Measurements from ENCODE around the gene PSMG3.

PSMG3 gene

DNA sequence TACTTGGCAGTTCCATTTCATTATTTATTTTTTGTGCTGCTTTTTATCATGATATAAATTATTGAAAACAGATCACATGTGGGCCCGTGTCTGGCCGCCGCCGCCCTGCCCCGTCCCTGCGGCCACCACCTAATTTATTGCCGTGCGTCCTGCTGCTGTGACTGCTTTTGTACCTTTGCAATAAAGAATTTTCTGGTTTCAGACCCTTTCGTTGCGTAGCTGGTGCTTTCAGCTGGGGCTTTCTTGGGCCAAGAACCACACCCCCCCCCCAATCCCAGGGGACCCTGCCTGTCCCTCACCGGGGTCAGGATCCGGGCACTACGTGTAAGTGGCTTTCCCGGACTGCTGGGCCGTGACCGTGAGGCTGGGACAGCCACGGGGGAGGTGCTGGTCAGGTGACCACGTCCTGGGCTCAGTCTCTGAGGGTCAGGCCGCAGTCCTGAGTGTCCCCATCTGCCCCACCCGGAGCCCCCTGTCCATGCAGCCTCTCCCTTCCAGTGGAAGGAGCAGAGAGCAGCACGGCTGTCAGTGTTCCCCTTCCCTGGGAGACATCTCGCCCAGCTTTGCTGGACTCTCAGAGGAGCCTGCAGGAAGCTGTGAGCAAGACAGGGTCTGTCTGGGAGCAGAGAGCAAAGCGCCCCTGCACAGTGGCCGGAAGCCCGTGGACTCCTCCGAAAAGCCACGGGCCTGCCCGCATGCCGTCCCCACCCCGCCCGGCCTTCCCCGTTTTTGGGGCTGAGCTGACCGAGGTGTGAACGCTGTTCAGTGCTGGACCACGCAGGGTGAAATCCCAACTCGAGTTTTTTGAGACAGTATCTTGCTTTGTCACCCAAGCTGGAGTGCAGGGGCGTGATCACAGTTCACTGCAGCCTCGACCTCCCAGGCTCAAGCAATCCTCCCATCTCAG, 26.7 kb downstream of the PSMG3 start:
- no peak for DNase-seq

DNA sequence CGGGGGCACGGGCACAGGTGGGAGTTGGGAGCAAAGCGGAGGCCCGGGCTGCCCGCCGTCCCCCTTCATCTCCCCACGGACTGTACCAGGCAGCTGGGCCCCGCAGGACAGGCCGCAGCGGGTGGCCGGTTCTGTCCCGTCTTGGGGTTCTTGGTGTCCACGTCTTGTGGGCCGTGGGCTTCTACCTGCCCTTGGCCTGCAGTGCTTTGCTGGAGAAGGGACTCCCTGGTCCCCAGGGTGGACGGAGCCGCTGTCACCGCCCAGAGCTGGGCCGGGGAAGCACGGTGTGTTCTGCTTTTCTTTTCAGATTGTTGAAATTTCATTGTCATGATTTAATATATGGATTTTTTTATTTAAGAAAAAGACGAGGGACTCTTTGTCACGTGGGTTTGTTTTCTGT, 27.5 kb downstream of the PSMG3 start:
- no peak for DNase-seq

DNA sequence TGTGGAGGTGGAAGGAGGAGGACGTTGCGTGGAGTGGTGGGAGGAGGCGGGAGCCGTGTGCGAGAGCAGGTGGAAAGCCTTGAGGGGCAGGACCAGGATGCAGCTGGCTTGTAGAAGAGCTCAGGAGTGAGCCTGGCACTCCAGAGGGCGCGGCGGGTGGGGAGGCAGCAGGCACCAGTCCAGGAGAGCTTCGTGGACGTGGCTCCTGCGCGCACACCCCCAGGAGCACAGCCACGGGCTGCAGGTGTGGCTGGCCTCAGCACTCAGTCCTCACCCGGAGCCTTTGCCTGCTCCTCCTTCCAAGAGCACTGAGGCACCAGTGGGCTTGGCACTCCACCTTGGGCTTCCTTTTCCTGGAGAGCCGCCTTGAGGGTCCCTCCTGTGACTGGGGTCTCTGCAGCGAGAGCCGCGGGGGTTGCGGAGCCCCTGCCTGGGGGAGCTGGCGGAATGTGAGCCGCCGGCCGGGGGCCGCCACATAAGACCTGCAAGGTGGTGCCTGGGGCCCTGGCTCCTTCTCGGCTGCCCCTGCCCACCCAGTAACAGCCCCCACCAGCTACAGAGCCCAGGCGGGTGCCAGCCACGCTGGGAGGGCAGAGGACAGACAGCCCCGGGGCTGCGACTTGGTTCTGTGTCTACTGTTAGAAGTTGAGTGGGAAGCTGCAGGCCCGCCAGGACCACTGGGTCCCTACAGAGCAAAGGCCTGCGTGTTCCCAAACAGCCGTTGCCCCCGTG, 28.2 kb downstream of the PSMG3 start:
- DNase-seq = no peak

- no peak for DNase-seq
Observed at GRCh38 chr7:1540776-1541271, 29.0 kb downstream of the PSMG3 start.

GRCh38 chr7:1539882-1540775, 29.7 kb downstream of the PSMG3 start:
- no peak for DNase-seq

DNA sequence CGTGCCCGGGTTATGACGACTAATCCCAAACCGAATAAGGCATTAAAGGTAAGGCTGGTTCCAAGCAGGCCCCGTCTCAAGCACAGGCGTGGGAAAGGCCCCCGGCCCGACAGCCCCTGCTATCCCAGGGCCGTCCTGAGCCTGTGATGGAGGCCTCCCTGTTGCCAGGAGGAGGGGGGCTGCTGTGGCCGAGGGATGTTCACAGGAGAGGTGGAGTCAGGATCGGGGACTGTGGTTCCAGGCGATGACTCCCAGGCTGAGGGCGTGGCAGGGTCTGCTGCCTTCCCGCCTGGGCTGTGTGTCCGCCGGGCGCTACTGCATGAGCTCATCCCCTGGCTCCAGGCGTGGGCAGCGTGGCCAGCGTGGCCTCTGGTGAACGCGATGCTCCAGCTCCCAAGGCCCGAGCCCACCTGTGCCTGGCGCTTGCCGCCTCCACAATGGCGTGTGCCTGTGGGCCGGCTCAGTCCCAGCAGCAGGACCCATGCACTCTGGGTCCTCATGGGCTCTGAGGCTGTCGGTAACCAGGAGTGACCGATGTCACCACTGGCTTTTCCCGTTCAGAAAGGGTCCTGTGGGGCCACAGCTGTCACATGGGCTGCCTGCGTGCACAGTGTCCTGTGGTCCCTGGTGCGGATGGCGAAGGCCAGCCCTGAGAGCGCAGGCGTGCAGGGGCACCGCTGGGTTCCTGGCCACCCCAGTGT, 30.5 kb downstream of the PSMG3 start:
- DNase-seq = no peak

GRCh38 chr7:1538544-1539180, 31.2 kb downstream of the PSMG3 start:
- DNase-seq = no peak

DNA sequence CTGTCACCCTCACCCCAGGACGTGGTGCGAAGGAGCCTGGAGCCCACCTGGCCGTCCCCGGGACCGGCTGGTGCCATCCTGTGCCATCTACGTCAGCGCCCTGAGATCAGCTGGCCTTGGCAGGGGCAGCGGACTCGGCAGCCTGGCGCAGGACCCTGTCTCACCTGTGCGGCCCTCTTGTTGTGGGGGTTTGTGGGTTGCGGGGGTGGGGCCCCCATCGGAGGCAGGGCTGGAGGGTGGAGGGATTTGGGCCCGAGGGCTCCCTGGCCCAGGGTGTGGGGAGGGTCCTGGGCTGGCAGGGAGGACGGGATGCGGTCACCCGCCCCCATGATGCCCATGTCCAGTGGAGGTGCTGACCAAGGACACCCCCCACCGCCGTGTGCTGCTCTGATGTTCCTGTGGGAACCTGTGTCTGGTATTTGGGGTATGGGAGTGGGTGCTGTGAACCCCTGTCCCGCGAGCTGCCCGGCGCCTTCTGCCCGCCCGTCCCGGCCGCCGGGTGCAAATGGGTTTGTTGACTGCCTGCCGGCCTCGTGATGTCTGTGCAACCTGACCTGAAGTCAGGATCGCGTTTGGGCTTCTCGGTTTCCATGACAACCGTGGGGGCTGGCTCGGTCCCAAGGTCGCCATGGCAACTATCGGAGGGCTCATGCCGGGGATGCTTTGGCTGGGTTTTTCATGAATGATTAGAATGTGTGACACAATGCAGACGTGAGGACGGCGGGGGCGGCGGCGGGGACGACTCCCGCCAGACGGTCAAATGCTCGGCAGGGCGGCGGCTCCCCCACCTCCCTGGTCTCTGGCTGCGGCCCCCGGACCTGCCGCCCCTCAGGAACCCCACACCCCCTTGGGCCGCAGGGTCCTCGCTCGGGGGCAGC, 32.1 kb downstream of the PSMG3 start:
- DNase-seq = no peak

DNA sequence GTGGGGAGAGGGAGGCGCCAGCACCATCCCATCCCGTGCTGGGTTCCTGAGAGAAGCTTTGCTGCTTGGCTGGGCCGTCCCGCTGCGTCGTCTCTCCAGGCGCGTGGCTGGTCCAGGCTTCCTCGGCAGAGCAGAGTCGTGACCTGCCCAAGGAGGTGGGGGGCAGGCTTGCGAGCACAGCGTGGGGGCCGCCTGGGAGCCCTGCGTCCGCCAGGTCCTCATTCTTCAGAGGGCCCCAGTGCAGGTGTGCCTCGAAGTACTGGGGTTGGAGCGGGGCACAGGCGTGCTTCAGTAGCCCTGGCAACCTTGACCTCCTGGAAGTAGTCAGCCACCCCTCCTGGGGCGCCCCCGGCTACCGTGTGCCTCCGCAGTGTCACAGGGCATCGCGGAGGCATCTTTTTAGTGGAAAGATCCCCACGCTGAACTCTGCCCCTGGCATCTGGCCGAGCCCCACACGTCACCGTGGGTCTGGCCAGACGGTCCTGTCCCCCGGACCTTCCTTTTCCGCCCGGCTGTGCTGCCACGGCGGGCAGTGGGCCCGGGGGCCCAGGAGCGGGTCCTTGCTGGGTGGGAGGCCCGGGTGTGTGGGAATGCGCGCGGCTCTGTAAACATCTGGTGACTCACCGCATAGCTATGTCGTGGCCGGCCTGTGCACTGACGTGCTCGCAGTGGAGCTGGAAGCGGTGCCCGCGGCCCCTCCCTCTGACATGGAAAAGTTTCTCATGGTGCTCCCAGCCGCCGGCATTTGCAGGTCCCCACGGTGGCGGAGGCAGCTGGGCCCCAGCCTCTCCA, 32.9 kb downstream of the PSMG3 start:
- DNase-seq = no peak

DNA sequence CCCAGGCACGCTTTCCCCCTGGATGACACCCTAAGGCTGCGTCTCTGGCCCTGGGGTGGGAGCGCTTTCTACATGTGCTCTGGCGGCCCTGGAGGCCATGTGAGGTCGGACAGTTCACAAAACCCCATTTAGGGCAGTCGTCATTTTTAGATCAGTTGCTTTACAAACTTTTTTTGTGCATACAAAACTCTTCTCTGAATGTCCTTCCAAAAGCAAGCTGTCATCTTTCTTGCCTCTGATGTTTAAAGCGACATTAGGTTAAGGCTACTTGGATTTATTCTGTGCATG, 33.4 kb downstream of the PSMG3 start:
- DNase-seq = no peak

DNA sequence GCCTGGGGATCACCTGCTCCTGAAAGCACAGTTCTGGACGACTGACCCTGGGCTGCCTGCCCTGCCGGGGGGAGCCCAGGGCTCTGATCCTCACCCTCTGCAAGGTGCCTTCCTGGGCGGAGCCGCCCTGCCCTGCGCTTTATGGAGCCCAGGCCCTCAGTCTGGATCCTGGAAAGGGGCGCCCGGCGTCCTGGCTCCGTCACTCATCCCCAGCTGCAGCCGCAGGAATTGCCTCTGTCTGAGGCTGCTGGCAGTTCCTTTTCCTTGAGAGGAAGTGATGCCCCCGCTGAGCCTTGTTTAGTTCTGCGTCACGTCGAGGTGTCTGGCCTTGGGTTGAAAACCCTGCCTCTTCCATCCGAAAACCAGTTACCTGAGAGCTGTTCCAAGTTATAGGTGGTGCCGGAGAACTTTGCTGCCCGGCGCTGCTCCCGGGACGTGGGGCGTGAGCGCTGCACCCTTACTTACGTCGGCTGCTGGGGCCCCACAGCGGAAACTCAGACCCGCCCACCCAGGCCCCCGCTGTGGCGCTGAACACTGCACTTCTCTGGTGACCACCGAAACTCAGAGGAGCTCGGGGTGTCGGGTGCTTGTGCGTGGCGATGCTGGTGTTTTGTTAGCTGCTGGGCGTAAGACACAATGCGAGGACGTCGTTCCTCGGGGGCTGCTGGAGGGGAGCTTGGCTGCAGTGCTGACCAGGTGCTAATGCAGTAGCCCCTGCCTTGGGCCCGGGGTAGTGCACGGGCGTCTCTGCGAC, 34.0 kb downstream of the PSMG3 start:
- DNase-seq = no peak

- no peak for DNase-seq
Observed at GRCh38 chr7:1535100-1535458, 34.8 kb downstream of the PSMG3 start.

DNA sequence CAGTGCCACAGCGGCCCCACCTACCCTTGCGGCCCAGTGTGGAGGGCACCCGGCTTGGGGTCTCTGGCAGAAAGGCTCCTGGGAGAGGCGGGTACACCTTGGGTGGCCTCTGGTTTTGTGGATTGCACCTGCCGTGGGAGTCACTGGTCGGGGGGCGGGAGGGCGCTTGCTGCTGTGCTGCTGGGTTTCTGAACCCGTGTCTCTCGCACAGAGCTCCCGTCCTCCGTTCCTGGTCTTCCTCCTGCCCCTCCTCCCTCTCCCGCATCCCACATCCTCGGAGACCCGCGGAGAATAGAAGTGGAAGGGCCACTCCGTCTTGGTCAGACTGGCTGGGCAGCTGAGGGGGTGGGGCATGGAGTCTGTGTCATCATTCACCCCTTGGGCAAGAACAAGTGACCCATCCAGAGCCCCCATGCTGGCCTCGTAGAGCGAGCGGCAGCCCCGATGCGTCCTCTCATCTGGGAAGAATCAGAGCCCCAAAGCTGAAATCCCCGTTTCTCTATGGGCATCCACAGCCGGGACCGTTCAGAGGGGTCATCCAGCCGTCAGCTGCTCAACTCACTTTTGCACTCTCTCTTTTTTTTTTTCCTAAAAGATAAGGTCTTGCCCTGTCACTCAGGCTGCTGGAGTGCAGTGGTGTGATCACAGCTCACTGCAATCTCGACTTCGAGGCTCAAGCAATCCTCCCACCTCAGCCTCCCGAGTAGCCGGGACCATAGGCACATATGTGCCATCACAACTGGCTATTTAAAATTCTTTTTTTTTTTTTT, 35.3 kb downstream of the PSMG3 start:
- no peak for DNase-seq

DNA sequence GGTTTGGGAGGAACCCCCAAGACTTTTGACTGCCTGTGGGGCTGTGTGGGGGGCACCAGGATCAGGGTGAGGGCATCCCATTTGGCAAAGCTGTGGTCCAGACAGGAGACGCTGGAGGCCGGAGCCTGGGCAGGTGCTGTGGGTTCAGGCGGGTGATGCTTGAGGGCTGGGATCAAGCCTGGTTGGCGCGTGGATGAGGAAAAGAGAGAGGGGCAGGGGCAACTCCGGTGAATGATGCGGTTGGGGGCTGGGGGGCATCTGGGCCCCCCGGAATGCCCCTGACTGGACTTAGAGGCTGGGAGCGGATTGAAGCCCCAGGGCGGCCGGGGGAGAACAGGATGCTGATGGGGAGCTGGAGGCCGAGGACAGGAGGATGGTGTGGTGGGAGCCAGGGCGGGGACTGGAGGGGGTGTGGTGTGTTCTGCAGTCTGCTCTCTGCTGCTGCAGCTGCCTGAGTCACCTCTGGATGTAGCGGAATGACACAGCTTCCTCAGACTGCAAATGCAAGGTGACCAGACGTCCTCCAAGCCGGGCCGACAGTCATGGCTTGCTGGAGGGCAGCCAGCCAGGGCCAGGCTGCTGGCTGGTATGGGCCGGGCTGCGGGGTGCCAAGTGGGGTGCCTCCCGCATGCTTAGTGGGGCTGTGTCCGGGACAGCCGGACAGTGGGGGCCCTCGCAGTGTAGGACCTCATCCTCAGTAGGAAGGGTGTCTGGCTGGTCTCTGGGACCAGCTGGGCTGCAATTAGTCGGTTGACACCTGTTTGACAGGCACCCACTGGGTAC, 36.1 kb downstream of the PSMG3 start:
- no peak for DNase-seq

DNA sequence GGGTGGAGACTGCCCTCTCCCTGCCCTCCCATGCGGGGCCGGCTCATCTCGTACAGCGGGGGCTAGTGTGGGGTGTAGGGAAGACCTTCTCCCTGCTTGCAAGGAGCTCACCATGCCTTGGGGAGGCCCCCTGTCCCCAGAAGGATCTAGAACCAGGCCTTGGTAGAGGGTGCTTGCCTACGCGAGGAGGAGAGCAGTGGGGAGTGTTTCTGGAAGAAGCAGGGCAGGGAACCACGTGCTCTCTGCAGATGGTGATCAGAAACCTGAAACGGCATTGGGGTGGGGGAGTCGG, 36.6 kb downstream of the PSMG3 start:
- no peak for DNase-seq

DNA sequence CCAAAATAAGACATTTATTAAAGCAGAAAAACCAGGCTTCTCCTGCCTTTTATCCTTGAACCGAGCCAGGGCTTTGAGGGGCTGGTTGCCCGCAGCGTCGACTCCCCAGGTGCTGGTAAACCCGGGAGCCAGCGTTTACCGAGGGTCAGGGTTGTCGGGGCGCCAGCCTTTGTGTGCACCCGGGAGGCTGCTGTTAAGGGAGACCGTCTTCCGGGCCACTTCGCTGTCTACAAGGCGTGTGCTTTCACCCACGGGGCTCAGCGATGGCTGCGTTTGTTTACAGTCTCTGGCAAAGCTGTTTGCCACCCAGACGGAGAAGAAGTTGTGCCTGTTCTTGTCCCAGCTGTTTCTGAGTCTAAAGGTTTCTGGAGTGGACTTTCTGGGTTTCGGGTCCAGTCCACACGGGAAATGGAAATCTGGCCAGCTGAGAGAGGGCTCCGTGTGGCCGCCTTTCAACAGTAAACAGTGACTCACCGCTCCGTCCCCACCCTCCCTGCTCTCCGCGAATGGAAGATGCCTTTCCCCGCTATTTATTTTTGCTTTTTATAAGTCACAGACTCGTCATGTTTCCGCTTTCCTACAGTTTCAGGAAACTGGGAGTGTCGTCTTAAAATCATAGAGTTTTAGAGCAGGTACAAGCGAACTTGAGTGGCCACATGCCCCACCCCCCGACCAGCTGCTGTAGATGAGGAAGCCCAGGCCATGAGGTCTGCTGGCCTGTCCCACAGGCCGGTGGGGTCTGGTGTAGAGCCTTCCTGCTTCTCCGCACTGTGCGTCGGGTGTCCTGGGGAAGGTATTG, 37.2 kb downstream of the PSMG3 start:
- no peak for DNase-seq

DNA sequence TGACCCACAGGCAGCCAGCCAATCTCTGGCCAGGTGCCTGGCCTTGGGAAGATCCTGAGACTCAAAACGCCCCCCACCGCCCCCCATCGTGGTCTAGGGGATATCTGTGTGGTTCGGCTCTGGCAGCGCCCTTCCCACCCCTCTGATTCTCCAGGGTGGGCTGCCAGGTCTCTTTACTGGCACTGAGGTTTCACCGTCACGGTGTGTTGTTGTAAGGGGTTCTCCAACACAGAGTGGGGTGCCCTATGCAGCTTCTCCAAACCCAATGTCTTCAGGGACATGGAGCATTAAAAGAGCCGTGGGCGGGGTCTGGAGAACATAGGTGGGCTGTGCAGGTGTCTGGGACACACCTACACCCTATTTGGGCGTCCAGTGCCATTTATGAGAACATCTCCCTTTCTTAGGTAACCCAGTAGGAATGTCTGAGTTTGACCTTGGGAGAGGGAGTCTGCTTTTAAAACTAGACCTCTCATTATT, 37.8 kb downstream of the PSMG3 start:
- no peak for DNase-seq

Data from NCI-H774 (cell line).